ENCODE results near the gene NTNG2.
A peak's percentile ranks its signal among the peaks of the same experiment; 100 is the strongest.

Gene NTNG2

GRCh38 chr9:132274861-132275260 is 113.0 kb downstream of the NTNG2 start:
- DNase-seq (ENCODE audit: insufficient read length, low spot score) (no peak), FAIRE-seq (no peak)
- no peak for TF ChIP-seq POLR2A (IDR thresholded peaks at IDR 0.05; ENCODE audit: low read depth, low read length)

- DNase-seq (ENCODE audit: insufficient read length, low spot score) (no peak), FAIRE-seq (no peak)
- no peak for TF ChIP-seq POLR2A (IDR thresholded peaks at IDR 0.05; ENCODE audit: low read depth, low read length)
Measured at GRCh38 chr9:132283165-132283564, 121.3 kb downstream of the NTNG2 start.

GRCh38 chr9:132283863-132284262 is 122.0 kb downstream of the NTNG2 start:
- TF ChIP-seq POLR2A (IDR thresholded peaks at IDR 0.05; ENCODE audit: low read depth, low read length) = no peak
- peak; percentile 64 for FAIRE-seq

GRCh38 chr9:132287256-132287760 is 125.5 kb downstream of the NTNG2 start:
- TF ChIP-seq POLR2A (IDR thresholded peaks at IDR 0.05; ENCODE audit: low read depth, low read length) = no peak
- FAIRE-seq = no peak
- DNase-seq (ENCODE audit: insufficient read length, low spot score) = no peak

More at GRCh38 chr9:132283863-132284262, 122.0 kb downstream of the NTNG2 start:
- no peak for DNase-seq (ENCODE audit: insufficient read length, low spot score)

- TF ChIP-seq POLR2A (IDR thresholded peaks at IDR 0.05; ENCODE audit: low read depth, low read length) = no peak
- no peak for FAIRE-seq
- DNase-seq (ENCODE audit: insufficient read length, low spot score) = no peak
Measured at GRCh38 chr9:132288361-132288760, 126.5 kb downstream of the NTNG2 start.

- FAIRE-seq = no peak
- DNase-seq (ENCODE audit: insufficient read length, low spot score) = no peak
- TF ChIP-seq POLR2A (IDR thresholded peaks at IDR 0.05; ENCODE audit: low read depth, low read length) = no peak
Measured at GRCh38 chr9:132288966-132289365, 127.1 kb downstream of the NTNG2 start.

GRCh38 chr9:132293145-132293721 is 131.4 kb downstream of the NTNG2 start:
- DNase-seq (ENCODE audit: insufficient read length, low spot score) (no peak), FAIRE-seq (no peak)
- TF ChIP-seq POLR2A (IDR thresholded peaks at IDR 0.05; ENCODE audit: low read depth, low read length) = no peak
